ENCODE measurements around the gene TPM1. TPM values are rescaled to one million over a fixed set of nuclear protein-coding genes. Genes with fewer than 3 reads are reported as not detected.

Gene TPM1
- total and polyA plus RNA-seq, 2 experiments from 2014 or later = 2,012 to 3,072 TPM

GRCh38 chr15:63084806-63085205 is 42.3 kb downstream of the TPM1 start:
- no peaks in the 10 kb centered on the region for H3K9me3 ChIP-seq (ENCODE audit: low read depth)
- H3K36me3 ChIP-seq (ENCODE audit: low read depth) = no peaks in the 10 kb centered on the region
- DNase-seq = no peak
- H3K9me2 ChIP-seq (ENCODE audit: insufficient read depth) = no peaks in the 10 kb centered on the region
- 87 to 91% methylated on average over 1 of the region's 1 CpG for WGBS, 2 experiments (ENCODE audit: low coverage in 1 of 2, low lambda C conversion rate in 2 of 2, missing lambda C conversion rate in 2 of 2)
- H3K79me2 ChIP-seq (ENCODE audit: insufficient read depth) = no peaks in the 10 kb centered on the region
- in situ Hi-C loops (cut with MboI) = no loop called here
- no peaks in the 10 kb centered on the region for H4K20me1 ChIP-seq (ENCODE audit: insufficient read depth)
- no peaks in the 10 kb centered on the region for H3K27me3 ChIP-seq (replicated peaks; ENCODE audit: insufficient read depth)
- no peak for TF ChIP-seq EZH2phosphoT487 (IDR thresholded peaks at IDR 0.05; ENCODE audit: insufficient read depth, low read depth)
- no peak for TF ChIP-seq EZH2 (IDR thresholded peaks at IDR 0.05; ENCODE audit: insufficient read depth, poor library complexity, severe bottlenecking)
- H3K27ac ChIP-seq = no peak overlapping the region
- H3K9ac ChIP-seq = no peak overlapping the region
- no peak overlapping the region for H3K4me2 ChIP-seq (ENCODE audit: unreplicated experiment)
- peaks cover 28% of the 10 kb centered on the region for H3K4me1 ChIP-seq (ENCODE audit: insufficient read depth)
- H3K4me3 ChIP-seq = no peak overlapping the region
- H3F3A ChIP-seq (ENCODE audit: insufficient read depth) = peaks cover 6% of the 10 kb centered on the region; the same call in 1 of the 2 replicates
- no peak overlapping the region for H2AFZ ChIP-seq

- no peak for TF ChIP-seq EZH2phosphoT487 (IDR thresholded peaks at IDR 0.05; ENCODE audit: insufficient read depth, low read depth)
- TF ChIP-seq EZH2 (IDR thresholded peaks at IDR 0.05; ENCODE audit: insufficient read depth, poor library complexity, severe bottlenecking) = no peak
- H3K27ac ChIP-seq = no peak overlapping the region
- H3K9me2 ChIP-seq (ENCODE audit: insufficient read depth) = no peaks in the 10 kb centered on the region
- no peaks in the 10 kb centered on the region for H3K9me3 ChIP-seq (ENCODE audit: low read depth)
- H3K4me1 ChIP-seq (ENCODE audit: insufficient read depth) = peaks cover 24% of the 10 kb centered on the region
- no peaks in the 10 kb centered on the region for H3K27me3 ChIP-seq (replicated peaks; ENCODE audit: insufficient read depth)
- H3F3A ChIP-seq (ENCODE audit: insufficient read depth) = 0 out of 2 replicates have a peak, but pooled peaks cover 6% of the 10 kb centered on the region
- H3K4me3 ChIP-seq = no peak overlapping the region
- in situ Hi-C loops (cut with MboI) = no loop called here
- no peak overlapping the region for H3K4me2 ChIP-seq (ENCODE audit: unreplicated experiment)
- DNase-seq = no peak
- no peaks in the 10 kb centered on the region for H3K36me3 ChIP-seq (ENCODE audit: low read depth)
- no peak overlapping the region for H3K9ac ChIP-seq
- no peaks in the 10 kb centered on the region for H4K20me1 ChIP-seq (ENCODE audit: insufficient read depth)
- WGBS, 2 experiments (ENCODE audit: low coverage in 1 of 2, low lambda C conversion rate in 2 of 2, missing lambda C conversion rate in 2 of 2) = 75 to 83% methylated on average over 4 of the region's 4 CpGs
- H2AFZ ChIP-seq = no peak overlapping the region
- no peaks in the 10 kb centered on the region for H3K79me2 ChIP-seq (ENCODE audit: insufficient read depth)
Observed at GRCh38 chr15:63085289-63085688, 42.7 kb downstream of the TPM1 start.

GRCh38 chr15:63086271-63086670 is 43.7 kb downstream of the TPM1 start:
- no peaks in the 10 kb centered on the region for H3K9me3 ChIP-seq (ENCODE audit: low read depth)
- in situ Hi-C loops (cut with MboI) = no loop called here
- H3K9me2 ChIP-seq (ENCODE audit: insufficient read depth) = no peaks in the 10 kb centered on the region
- H2AFZ ChIP-seq = no peak overlapping the region
- TF ChIP-seq EZH2phosphoT487 (IDR thresholded peaks at IDR 0.05; ENCODE audit: insufficient read depth, low read depth) (no peak), EZH2 (IDR thresholded peaks at IDR 0.05; ENCODE audit: insufficient read depth, poor library complexity, severe bottlenecking) (no peak)
- no peak for DNase-seq
- no peaks in the 10 kb centered on the region for H3K79me2 ChIP-seq (ENCODE audit: insufficient read depth)
- peaks cover 16% of the 10 kb centered on the region for H3K4me1 ChIP-seq (ENCODE audit: insufficient read depth)
- no peaks in the 10 kb centered on the region for H3K27me3 ChIP-seq (replicated peaks; ENCODE audit: insufficient read depth)
- no peak overlapping the region for H3K4me2 ChIP-seq (ENCODE audit: unreplicated experiment)
- no peak overlapping the region for H3K9ac ChIP-seq
- no peak overlapping the region for H3K4me3 ChIP-seq
- no peak overlapping the region for H3K27ac ChIP-seq
- H3F3A ChIP-seq (ENCODE audit: insufficient read depth) = 0 out of 2 replicates have a peak, but pooled peaks cover 6% of the 10 kb centered on the region
- H3K36me3 ChIP-seq (ENCODE audit: low read depth) = no peaks in the 10 kb centered on the region
- 52 to 54% methylated on average over 4 of the region's 4 CpGs for WGBS, 2 experiments (ENCODE audit: low coverage in 1 of 2, low lambda C conversion rate in 2 of 2, missing lambda C conversion rate in 2 of 2)
- no peaks in the 10 kb centered on the region for H4K20me1 ChIP-seq (ENCODE audit: insufficient read depth)

- DNase-seq = no peak
- no peak overlapping the region for H3K27ac ChIP-seq
- 0 out of 2 replicates have a peak, but pooled peaks cover 6% of the 10 kb centered on the region for H3F3A ChIP-seq (ENCODE audit: insufficient read depth)
- no peaks in the 10 kb centered on the region for H3K9me3 ChIP-seq (ENCODE audit: low read depth)
- no peaks in the 10 kb centered on the region for H3K36me3 ChIP-seq (ENCODE audit: low read depth)
- no peak for TF ChIP-seq EZH2 (IDR thresholded peaks at IDR 0.05; ENCODE audit: insufficient read depth, poor library complexity, severe bottlenecking)
- no peak for TF ChIP-seq EZH2phosphoT487 (IDR thresholded peaks at IDR 0.05; ENCODE audit: insufficient read depth, low read depth)
- H3K9ac ChIP-seq = no peak overlapping the region
- no peaks in the 10 kb centered on the region for H3K9me2 ChIP-seq (ENCODE audit: insufficient read depth)
- no peaks in the 10 kb centered on the region for H3K79me2 ChIP-seq (ENCODE audit: insufficient read depth)
- peaks cover 16% of the 10 kb centered on the region for H3K4me1 ChIP-seq (ENCODE audit: insufficient read depth)
- H2AFZ ChIP-seq = no peak overlapping the region
- H3K27me3 ChIP-seq (replicated peaks; ENCODE audit: insufficient read depth) = no peaks in the 10 kb centered on the region
- in situ Hi-C loops (cut with MboI) = no loop called here
- WGBS, 2 experiments (ENCODE audit: low coverage in 1 of 2, low lambda C conversion rate in 2 of 2, missing lambda C conversion rate in 2 of 2) = 57 to 60% methylated on average over 5 of the region's 5 CpGs
- no peak overlapping the region for H3K4me2 ChIP-seq (ENCODE audit: unreplicated experiment)
- no peak overlapping the region for H3K4me3 ChIP-seq
- no peaks in the 10 kb centered on the region for H4K20me1 ChIP-seq (ENCODE audit: insufficient read depth)
Observed at GRCh38 chr15:63086947-63087346, 44.4 kb downstream of the TPM1 start.

Measured in GM23248 (cell line).